Osteocyte (in vitro differentiated cells): Measurements from ENCODE around the gene PTPRK. TPM values are rescaled to one million over a fixed set of nuclear protein-coding genes. Genes with fewer than 3 reads are reported as not detected.

ENCODE experiments used
- DNase-seq: peaks from one replicate; pipeline ENCODE4 v3.0.0; 2021; ENCODE audit warnings: mixed read lengths; ENCODE audit not compliant: unreplicated experiment; ENCODE audit errors: extremely low spot score
- H3K27ac Mint-ChIP-seq: one replicate; pipeline ENCODE4 v1.8.0; 2021; ENCODE audit warnings: mild to moderate bottlenecking, mixed read lengths; ENCODE audit not compliant: unreplicated experiment
- H3K27me3 Mint-ChIP-seq: one replicate; pipeline ENCODE4 v1.8.0; 2021; ENCODE audit warnings: mixed read lengths; ENCODE audit not compliant: unreplicated experiment
- H3K36me3 Mint-ChIP-seq: one replicate; pipeline ENCODE4 v1.8.0; 2021; ENCODE audit warnings: mixed read lengths; ENCODE audit not compliant: unreplicated experiment
- H3K4me1 Mint-ChIP-seq: one replicate; pipeline ENCODE4 v1.8.0; 2021; ENCODE audit warnings: mixed read lengths; ENCODE audit not compliant: unreplicated experiment
- H3K4me3 Mint-ChIP-seq: one replicate; pipeline ENCODE4 v1.8.0; 2021; ENCODE audit warnings: mild to moderate bottlenecking, moderate library complexity, mixed read lengths; ENCODE audit not compliant: unreplicated experiment
- H3K9me3 Mint-ChIP-seq: one replicate; pipeline ENCODE4 v1.8.0; 2021; ENCODE audit warnings: mixed read lengths; ENCODE audit not compliant: unreplicated experiment
- CTCF ChIP-seq: fragments of 200-600 bp; sonication (generic); IDR thresholded peaks from 2 replicates; pipeline ENCODE4 v1.5.0; 2021; ENCODE audit warnings: antibody characterized with exemption, mild to moderate bottlenecking, moderate library complexity
- total RNA-seq: library from RNA; stranded (reverse); gene quantifications from 2 replicates; pipeline ENCODE4 v1.2.1, GENCODE V29; 2021

Gene PTPRK
- total RNA-seq, 1 donor from 2014 or later = 130 TPM

- peaks cover 10% of the 10 kb centered on the region for H3K36me3 Mint-ChIP-seq
- H3K27me3 Mint-ChIP-seq = no peaks in the 10 kb centered on the region
- H3K9me3 Mint-ChIP-seq = no peaks in the 10 kb centered on the region
- DNase-seq = no peak
- peaks cover 11% of the 10 kb centered on the region for H3K4me1 Mint-ChIP-seq
- peak overlapping the region; percentile 6 for H3K27ac Mint-ChIP-seq
- TF ChIP-seq CTCF = no peak
- H3K4me3 Mint-ChIP-seq = no peak overlapping the region
Measured at GRCh38 chr6:128024046-128024445, 496.4 kb downstream of the PTPRK start.

- H3K36me3 Mint-ChIP-seq = peaks cover 16% of the 10 kb centered on the region
- no peak overlapping the region for H3K4me3 Mint-ChIP-seq
- DNase-seq = no peak
- peaks cover 9% of the 10 kb centered on the region for H3K4me1 Mint-ChIP-seq
- no peaks in the 10 kb centered on the region for H3K9me3 Mint-ChIP-seq
- TF ChIP-seq CTCF = no peak
- no peaks in the 10 kb centered on the region for H3K27me3 Mint-ChIP-seq
- H3K27ac Mint-ChIP-seq = no peak overlapping the region
Measured at GRCh38 chr6:128018821-128019220, 501.6 kb downstream of the PTPRK start.

- TF ChIP-seq CTCF = no peak
- no peak for DNase-seq
- Mint-ChIP-seq H3K4me1 (peaks cover 12% of the 10 kb centered on the region), H3K9me3 (no peaks in the 10 kb centered on the region), H3K27ac (no peak overlapping the region), H3K36me3 (peaks cover 17% of the 10 kb centered on the region), H3K27me3 (no peaks in the 10 kb centered on the region), H3K4me3 (no peak overlapping the region)
Measured at GRCh38 chr6:128017288-128017687, 503.1 kb downstream of the PTPRK start.

GRCh38 chr6:128007658-128008057 is 512.7 kb downstream of the PTPRK start:
- Mint-ChIP-seq H3K36me3 (peaks cover 15% of the 10 kb centered on the region), H3K27me3 (no peaks in the 10 kb centered on the region), H3K27ac (no peak overlapping the region), H3K4me3 (no peak overlapping the region), H3K4me1 (peaks cover 28% of the 10 kb centered on the region), H3K9me3 (no peaks in the 10 kb centered on the region)
- TF ChIP-seq CTCF = peak; percentile 17
- DNase-seq = no peak

GRCh38 chr6:128005009-128005408 is 515.4 kb downstream of the PTPRK start:
- Mint-ChIP-seq H3K27me3 (no peaks in the 10 kb centered on the region), H3K9me3 (no peaks in the 10 kb centered on the region), H3K36me3 (peaks cover 15% of the 10 kb centered on the region), H3K4me3 (no peak overlapping the region), H3K27ac (no peak overlapping the region), H3K4me1 (peaks cover 24% of the 10 kb centered on the region)
- no peak for TF ChIP-seq CTCF
- DNase-seq = no peak
